GM12873 (cell line): Measurements from ENCODE around the gene FUT1.
A peak's percentile ranks its signal among the peaks of the same experiment; 100 is the strongest.

Source experiments
- TF ChIP-seq, protein P1 (sequence below): IDR thresholded peaks from 2 replicates; pipeline ENCODE4 v1.5.1; 2012; ENCODE audit warnings: low read depth, mild to moderate bottlenecking, moderate library complexity, low read length, control low read depth; ENCODE audit not compliant: insufficient read depth; ENCODE audit errors: missing control alignments

FUT1 gene

DNA sequence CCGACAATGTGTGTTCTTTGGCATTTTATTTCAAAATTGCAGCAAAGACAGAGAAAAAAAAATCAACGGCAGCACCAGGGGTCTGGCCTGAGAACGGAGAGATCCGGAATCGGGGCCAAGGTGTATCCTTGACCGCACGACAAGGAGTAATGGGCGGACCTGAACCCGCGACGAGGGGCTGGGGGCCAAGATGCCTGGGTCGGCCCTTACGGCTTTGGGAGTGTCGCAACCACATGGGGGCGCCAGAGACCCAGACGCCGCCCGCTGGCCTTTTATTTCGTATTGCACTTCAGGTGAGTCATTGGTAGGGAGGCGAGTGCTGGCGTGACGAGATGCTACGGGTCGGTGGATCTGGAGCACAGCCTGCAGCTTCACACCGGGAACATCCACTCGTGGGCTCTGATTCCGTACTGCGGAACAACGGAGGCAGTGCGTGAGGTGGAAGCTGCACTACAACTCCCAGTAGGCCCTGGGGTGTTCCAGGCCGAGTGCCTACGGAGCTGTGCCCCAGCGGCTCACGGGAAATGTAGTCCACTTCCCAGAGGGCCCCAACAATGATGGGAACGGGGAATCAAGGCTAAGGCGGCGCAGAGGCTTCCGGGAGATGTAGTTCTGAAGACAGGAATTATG, 42.7 kb upstream of the FUT1 start:
- TF ChIP-seq, protein P1, sequence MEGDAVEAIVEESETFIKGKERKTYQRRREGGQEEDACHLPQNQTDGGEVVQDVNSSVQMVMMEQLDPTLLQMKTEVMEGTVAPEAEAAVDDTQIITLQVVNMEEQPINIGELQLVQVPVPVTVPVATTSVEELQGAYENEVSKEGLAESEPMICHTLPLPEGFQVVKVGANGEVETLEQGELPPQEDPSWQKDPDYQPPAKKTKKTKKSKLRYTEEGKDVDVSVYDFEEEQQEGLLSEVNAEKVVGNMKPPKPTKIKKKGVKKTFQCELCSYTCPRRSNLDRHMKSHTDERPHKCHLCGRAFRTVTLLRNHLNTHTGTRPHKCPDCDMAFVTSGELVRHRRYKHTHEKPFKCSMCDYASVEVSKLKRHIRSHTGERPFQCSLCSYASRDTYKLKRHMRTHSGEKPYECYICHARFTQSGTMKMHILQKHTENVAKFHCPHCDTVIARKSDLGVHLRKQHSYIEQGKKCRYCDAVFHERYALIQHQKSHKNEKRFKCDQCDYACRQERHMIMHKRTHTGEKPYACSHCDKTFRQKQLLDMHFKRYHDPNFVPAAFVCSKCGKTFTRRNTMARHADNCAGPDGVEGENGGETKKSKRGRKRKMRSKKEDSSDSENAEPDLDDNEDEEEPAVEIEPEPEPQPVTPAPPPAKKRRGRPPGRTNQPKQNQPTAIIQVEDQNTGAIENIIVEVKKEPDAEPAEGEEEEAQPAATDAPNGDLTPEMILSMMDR = peak; percentile 93

DNA sequence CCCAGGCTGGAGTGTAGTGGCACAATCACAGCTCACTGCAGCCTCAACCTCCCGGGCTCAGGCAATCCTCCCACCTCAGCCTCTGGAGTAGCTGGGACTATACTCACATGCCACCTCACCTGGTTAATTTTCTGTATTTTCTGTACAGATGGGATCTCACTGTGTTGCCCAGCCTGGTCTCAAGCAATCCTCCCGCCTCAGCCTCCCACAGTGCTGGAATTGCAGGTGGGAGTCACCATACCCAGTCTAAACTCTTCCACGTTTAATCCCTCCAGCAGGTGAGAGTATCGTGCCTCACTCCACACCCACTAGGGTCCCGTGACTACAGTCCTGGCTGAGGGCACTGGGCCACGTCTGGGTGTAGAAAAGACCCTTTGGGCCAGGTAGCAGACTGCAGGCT, 41.9 kb upstream of the FUT1 start:
- TF ChIP-seq, protein P1 = no peak

DNA sequence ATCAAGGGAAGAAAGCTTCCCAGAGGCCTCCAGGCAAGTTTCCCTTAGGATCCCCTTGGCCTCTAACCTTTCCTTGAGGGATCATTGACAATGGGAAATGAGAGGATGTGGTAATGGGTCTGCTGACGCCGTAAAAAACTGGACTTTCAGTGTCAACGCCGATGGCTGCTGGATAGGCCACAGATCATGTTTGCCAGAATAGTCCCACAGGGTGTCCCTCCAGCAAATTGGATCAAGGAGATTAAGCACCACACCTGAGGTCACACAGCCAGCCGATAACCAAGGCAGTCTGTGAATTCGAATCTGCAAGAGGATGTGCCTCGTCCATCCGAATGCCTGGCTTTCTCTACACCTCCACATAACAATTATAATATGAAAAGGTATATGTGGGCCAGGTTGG, 40.8 kb upstream of the FUT1 start:
- TF ChIP-seq, protein P1 = no peak

DNA sequence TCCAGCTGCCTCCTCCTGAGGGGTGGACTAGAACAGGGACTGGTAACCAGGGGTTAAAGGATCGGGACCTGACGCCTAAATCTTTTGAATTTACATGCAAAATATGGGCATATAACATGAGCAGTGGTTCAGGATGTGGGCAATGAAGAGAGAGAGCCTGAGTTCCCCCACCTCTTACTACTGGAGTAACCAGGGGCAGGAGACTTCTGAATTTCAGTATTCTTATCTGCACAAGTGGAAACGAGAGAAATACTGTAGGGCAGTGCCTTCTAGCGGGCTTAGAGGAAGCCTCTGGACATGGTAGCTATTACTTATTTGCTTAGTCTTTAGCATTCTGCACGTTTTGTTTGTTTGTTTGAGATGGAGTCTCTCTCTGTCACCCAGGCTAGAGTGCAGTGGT, 32.1 kb upstream of the FUT1 start:
- TF ChIP-seq, protein P1 = peak; percentile 11

DNA sequence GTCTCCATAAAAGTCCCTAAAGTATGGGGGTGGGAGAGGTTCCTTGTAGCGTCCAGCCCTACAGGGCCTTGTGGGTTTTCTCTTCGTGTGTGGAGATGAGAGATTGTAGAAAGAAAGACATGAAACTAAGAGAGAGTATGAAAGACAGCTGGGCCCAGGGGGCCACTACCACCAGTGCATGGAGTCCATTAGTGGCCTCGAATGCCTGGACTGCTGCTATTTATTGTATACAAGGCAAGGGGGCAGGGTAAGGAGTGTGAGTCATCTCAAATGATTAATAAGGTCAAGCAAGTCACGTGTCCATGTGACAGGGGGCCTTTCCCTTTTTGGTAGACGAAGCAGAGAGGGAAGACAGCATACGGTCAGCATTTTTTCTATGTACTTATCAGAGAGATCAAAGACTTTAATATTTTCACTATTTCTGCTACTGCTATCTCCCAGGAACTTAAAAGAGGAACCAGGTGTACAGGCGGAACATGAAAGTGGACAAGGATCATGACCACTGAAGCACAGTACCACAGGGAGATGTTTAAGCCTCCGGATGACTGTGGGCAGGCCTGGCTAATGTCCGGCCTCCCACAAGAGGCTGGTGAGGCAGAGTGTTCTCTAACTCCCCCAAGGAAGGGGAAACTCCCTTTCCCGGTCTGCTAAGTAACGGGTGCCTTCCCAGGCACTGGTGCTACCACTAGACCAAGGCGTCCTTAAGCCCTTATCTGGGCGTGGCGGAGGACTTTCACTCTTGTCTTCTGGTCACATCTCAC, 28.4 kb upstream of the FUT1 start:
- TF ChIP-seq, protein P1 = no peak

DNA sequence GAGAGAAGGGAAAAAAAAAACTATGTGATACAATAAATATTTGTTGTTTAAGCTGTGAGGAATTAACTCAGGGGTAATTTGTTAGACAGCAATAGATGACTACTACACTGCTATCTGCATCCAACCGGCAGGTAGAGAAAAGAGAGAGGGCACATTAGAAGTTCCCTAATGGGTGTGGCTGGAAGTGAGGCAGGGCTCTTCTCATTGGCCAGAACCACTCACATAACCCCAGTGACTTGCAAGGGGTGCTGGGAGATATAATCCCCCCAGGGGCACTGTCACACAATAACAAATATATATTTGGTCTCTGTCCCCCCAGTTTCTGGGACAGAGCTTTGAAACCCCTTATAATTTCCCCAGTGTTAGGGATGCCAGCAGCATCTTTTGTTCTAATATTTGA, 27.2 kb upstream of the FUT1 start:
- TF ChIP-seq, protein P1 = no peak

DNA sequence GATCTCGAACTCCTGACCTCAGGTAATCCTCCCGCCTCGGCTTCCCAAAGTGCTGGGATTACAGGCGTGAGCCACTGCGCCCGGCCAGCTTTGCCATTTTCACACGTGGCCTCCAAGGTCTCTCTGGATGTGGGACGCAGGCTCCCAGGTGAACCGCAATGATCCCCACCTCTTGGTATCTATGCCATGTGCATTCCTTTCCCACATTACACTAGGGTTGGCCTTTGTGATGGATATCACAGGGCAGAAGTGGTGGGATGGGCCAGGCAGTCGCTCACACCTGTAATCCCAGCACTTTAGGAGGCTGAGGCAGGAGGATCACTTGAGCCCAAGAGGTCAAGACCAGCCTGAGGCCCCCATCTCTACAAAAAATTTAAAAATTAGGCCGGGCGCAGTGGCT, 25.3 kb upstream of the FUT1 start:
- TF ChIP-seq, protein P1 = no peak
